OCI-LY3 (cell line): Measurements from ENCODE around the gene BTD.

Source experiments
- CTCF ChIP-seq: fragments of 200-600, 300-600 bp; sonication (generic); IDR thresholded peaks from 2 replicates; pipeline ENCODE4 v1.5.1; 2014; ENCODE audit warnings: antibody characterized with exemption, low read length, low read depth
- EZH2phosphoT487 ChIP-seq: fragments of 200-600 bp; shearing (Covaris generic); IDR thresholded peaks from 2 replicates; pipeline ENCODE4 v1.6.1; 2018; ENCODE audit warnings: antibody characterized with exemption, mixed run types, low read depth

- no peak for TF ChIP-seq CTCF
- TF ChIP-seq EZH2phosphoT487: no peak
Observed at GRCh38 chr3:15651396-15651795, 49.9 kb downstream of the BTD start.
